Nephron progenitor cell (in vitro differentiated cells): Measurements from ENCODE around the gene KIRREL3.
A peak's percentile ranks its signal among the peaks of the same experiment; 100 is the strongest.

Experiments used
- DNase-seq: peaks from one replicate; pipeline ENCODE4 v3.0.0; 2021
- H3K27ac Mint-ChIP-seq: 2 replicates; pipeline ENCODE4 v1.8.0; 2021; ENCODE audit warnings: mild to moderate bottlenecking, moderate library complexity, mixed read lengths
- H3K27me3 Mint-ChIP-seq: 2 replicates; pipeline ENCODE4 v1.8.0; 2021; ENCODE audit warnings: mild to moderate bottlenecking, low read depth, mixed read lengths; ENCODE audit not compliant: poor library complexity
- H3K36me3 Mint-ChIP-seq: 2 replicates; pipeline ENCODE4 v1.8.0; 2021; ENCODE audit warnings: low read depth, mixed read lengths
- H3K4me1 Mint-ChIP-seq: 2 replicates; pipeline ENCODE4 v1.8.0; 2021; ENCODE audit warnings: mixed read lengths
- H3K4me3 Mint-ChIP-seq: 2 replicates; pipeline ENCODE4 v1.8.0; 2021; ENCODE audit warnings: mild to moderate bottlenecking, moderate library complexity, mixed read lengths
- H3K9me3 Mint-ChIP-seq: 2 replicates; pipeline ENCODE4 v1.8.0; 2021; ENCODE audit warnings: mild to moderate bottlenecking, moderate library complexity, mixed read lengths
- TF ChIP-seq, protein P1 (sequence below): fragments of 200-600 bp; sonication (generic); IDR thresholded peaks from 2 replicates; pipeline ENCODE4 v1.5.0; 2021; ENCODE audit warnings: antibody characterized with exemption

KIRREL3 gene

GRCh38 chr11:126653040-126653439 is 347.5 kb downstream of the KIRREL3 start:
- no peaks in the 10 kb centered on the region for H3K36me3 Mint-ChIP-seq
- no peak for DNase-seq
- H3K4me3 Mint-ChIP-seq: no peak overlapping the region
- peaks cover 35% of the 10 kb centered on the region for H3K4me1 Mint-ChIP-seq
- peaks cover 3% of the 10 kb centered on the region for H3K27me3 Mint-ChIP-seq
- no peaks in the 10 kb centered on the region for H3K9me3 Mint-ChIP-seq
- TF ChIP-seq, protein P1, sequence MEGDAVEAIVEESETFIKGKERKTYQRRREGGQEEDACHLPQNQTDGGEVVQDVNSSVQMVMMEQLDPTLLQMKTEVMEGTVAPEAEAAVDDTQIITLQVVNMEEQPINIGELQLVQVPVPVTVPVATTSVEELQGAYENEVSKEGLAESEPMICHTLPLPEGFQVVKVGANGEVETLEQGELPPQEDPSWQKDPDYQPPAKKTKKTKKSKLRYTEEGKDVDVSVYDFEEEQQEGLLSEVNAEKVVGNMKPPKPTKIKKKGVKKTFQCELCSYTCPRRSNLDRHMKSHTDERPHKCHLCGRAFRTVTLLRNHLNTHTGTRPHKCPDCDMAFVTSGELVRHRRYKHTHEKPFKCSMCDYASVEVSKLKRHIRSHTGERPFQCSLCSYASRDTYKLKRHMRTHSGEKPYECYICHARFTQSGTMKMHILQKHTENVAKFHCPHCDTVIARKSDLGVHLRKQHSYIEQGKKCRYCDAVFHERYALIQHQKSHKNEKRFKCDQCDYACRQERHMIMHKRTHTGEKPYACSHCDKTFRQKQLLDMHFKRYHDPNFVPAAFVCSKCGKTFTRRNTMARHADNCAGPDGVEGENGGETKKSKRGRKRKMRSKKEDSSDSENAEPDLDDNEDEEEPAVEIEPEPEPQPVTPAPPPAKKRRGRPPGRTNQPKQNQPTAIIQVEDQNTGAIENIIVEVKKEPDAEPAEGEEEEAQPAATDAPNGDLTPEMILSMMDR: no peak
- no peak overlapping the region for H3K27ac Mint-ChIP-seq

- no peak for DNase-seq
- Mint-ChIP-seq H3K36me3 (no peaks in the 10 kb centered on the region), H3K4me3 (no peak overlapping the region), H3K9me3 (no peaks in the 10 kb centered on the region), H3K27me3 (no peaks in the 10 kb centered on the region), H3K27ac (peak overlapping the region; percentile 35), H3K4me1 (peaks cover 8% of the 10 kb centered on the region)
- TF ChIP-seq, protein P1: no peak
These were observed 352.8 kb downstream of the KIRREL3 start for GRCh38 chr11:126647735-126648134.

DNA sequence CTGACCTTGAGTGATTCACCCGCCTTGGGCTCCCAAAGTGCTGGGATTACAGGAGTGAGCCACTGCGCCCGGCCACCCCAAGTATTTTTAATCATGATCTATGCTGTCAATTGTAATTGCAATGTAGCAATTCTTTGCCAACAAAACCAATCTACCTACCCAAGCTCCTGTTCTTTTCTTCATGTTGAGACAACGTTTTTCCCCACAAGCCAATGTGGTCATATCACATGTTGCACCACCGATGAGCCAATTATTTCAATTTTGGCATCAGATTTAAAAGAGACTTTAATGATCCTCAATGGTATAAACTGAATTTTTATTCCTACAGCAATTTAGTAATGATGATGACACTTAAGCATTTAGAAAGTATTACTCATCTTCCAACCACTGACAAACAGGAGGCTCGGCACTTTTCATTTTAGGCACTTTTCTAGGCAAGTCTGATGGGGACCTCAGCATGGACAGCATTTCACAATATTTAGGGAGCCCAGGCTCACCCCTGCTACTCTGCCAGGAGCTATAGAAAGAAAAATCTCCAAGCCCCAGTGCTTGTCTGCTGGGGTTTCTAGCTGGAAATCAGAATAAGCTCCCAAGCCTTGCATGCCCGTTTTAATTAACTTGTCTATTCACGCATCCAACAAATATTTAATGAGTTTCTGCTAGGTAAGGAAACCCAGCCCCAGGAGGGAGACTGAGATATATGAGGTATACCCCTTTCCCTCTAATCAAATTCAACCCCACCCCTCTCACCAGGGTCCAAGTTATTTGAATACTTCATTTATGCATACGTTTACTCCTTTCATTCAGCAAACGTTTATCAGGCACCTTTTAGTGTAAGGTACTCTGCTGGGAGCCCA is 353.6 kb downstream of the KIRREL3 start:
- Mint-ChIP-seq H3K27me3 (no peaks in the 10 kb centered on the region), H3K27ac (no peak overlapping the region), H3K4me3 (no peak overlapping the region), H3K36me3 (no peaks in the 10 kb centered on the region), H3K4me1 (peaks cover 7% of the 10 kb centered on the region), H3K9me3 (no peaks in the 10 kb centered on the region)
- TF ChIP-seq, protein P1: no peak
- DNase-seq: no peak

DNA sequence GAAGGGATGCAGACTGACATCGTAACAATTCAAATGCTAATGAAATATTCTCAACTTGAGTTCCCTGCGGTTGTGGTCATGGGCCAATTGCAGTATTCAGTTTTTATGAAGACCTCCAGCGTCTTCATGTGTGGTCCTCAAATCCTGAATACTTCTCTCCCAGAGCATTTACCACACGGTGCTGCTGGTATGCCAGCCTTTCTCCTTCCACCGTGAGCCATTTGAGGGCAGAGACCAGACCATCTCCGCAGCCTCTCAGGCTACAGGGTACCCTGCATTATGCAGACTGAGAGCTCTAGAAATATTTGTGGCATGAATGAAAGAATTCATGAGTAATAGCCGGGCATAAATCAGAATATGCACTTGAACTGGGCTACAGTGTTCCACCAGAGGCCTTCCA is 355.4 kb downstream of the KIRREL3 start:
- peaks cover 19% of the 10 kb centered on the region for H3K4me1 Mint-ChIP-seq
- H3K4me3 Mint-ChIP-seq: no peak overlapping the region
- H3K36me3 Mint-ChIP-seq: no peaks in the 10 kb centered on the region
- TF ChIP-seq, protein P1: no peak
- DNase-seq: no peak
- H3K27ac Mint-ChIP-seq: no peak overlapping the region
- H3K27me3 Mint-ChIP-seq: no peaks in the 10 kb centered on the region
- H3K9me3 Mint-ChIP-seq: no peaks in the 10 kb centered on the region

DNA sequence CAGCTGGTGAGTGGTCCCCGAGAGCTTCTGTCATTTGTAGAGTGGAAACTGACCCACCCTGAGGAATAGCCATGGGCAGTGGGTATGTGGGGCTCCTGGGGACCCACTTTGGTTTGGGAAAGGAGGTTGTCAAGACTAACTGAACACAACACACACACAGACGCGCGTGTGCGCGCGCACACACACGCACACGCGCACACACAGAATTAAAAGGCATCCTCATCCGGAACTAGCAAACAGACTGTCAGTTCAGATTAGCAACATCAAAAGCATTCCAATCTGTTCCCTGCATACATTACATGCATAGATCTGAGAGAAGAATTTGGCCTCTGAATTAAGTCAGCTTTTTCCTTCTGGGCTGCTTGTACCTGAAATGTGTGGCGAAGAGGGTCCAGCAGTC is 360.4 kb downstream of the KIRREL3 start:
- no peak for DNase-seq

More for the DNA sequence above, 360.4 kb downstream of the KIRREL3 start:
- no peaks in the 10 kb centered on the region for H3K36me3 Mint-ChIP-seq
- peaks cover 50% of the 10 kb centered on the region for H3K4me1 Mint-ChIP-seq
- H3K9me3 Mint-ChIP-seq: no peaks in the 10 kb centered on the region
- TF ChIP-seq, protein P1: no peak
- no peaks in the 10 kb centered on the region for H3K27me3 Mint-ChIP-seq
- H3K4me3 Mint-ChIP-seq: no peak overlapping the region
- no peak overlapping the region for H3K27ac Mint-ChIP-seq
